Tibial artery (tissue), 4 donors: Measurements from ENCODE around the gene IFITM2.

ENCODE experiments used
- DNase-seq, 2 donors: peaks; one replicate each; pipeline ENCODE4 v3.0.0-alpha.2; 2019
- H3K27ac ChIP-seq, 2 donors: fragments of 200-600 bp; sonication (generic) in 1 of 2; 1 replicate in 1 of 2; 2 replicates in 1 of 2; pipeline ENCODE4 v1.5.1; 2018 to 2019; ENCODE audit warnings: mild to moderate bottlenecking in 1 of 2
- H3K27me3 ChIP-seq, 2 donors: fragments of 200-600 bp; sonication (generic) in 1 of 2; one replicate each; pipeline versions ENCODE4 v1.5.1 to v1.6.0; 2016 to 2019
- H3K36me3 ChIP-seq, 3 donors: fragments of 200-600 bp; sonication (generic) in 2 of 3; one replicate each; pipeline ENCODE4 v1.5.1; 2016 to 2019; ENCODE audit warnings: mild to moderate bottlenecking in 2 of 3
- H3K4me1 ChIP-seq, 4 donors: fragments of 200-600 bp; sonication (generic) in 2 of 4; 1 replicate in 3 of 4; 2 replicates in 1 of 4; pipeline ENCODE4 v1.5.1; 2016 to 2019
- H3K4me3 ChIP-seq, 2 donors: fragments of 200-600 bp; sonication (generic) in 1 of 2; 1 replicate in 1 of 2; 2 replicates in 1 of 2; pipeline ENCODE4 v1.5.1; 2018 to 2019; ENCODE audit warnings: mild to moderate bottlenecking in 2 of 2
- H3K9me3 ChIP-seq, 3 donors: fragments of 200-600 bp; sonication (generic) in 1 of 3; one replicate each; pipeline ENCODE4 v1.5.1; 2016 to 2019
- intact Hi-C: fragments of 100-400 bp; cut with DNase I; formaldehyde crosslinking; loops from one replicate; pipeline ENCODE4 v1.15.0; 2023; ENCODE audit warnings: low total_unique reads
- TF ChIP-seq, protein P1 (sequence below), 2 experiments: fragments of 200-600 bp in 1 of 2; fragments of 450-650 bp in 1 of 2; IDR thresholded peaks; one replicate each; pipeline ENCODE4 v1.5.1; 2017 to 2019; ENCODE audit warnings: antibody characterized with exemption in 2 of 2, mild to moderate bottlenecking in 1 of 2, moderate library complexity in 1 of 2

Gene IFITM2

DNA sequence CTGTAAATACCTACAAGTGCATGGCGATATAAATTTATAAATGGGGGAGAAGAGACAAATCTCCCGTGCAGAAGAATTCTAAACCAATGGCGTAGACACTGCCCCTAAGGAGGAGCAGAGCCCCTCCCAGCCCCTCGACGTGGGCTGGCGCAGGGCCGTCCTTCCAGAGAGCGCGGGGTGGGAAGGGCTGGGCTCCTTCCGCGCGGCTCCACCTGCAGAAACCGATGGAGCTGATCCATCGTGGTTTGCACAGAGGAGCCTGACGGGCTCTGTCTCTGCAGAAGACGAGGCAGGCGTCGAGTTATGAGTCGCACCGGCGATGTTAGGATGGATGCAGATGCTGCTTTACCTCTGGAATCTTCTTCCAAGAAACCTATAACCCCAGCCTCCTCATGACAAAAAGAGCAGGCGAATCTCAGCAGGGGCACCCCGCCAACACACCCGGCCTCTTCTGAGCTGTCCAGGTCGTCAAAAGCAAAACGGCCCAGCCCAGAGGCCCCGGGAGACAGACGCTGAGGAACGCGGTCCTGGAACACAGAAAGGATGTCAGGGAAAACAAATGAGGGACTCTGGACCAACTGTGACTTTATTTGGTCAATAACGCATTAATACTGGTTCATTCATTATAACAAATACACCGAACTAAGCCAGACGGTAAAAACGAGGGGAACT, 50.6 kb downstream of the IFITM2 start:
- peaks cover 0 to 24% (median 18%) of the 10 kb centered on the region in 4 donors for H3K4me1 ChIP-seq
- peaks cover 0 to 23% of the 10 kb centered on the region in 2 donors for H3K27me3 ChIP-seq
- no peak overlapping the region for H3K27ac ChIP-seq
- TF ChIP-seq, protein P1, sequence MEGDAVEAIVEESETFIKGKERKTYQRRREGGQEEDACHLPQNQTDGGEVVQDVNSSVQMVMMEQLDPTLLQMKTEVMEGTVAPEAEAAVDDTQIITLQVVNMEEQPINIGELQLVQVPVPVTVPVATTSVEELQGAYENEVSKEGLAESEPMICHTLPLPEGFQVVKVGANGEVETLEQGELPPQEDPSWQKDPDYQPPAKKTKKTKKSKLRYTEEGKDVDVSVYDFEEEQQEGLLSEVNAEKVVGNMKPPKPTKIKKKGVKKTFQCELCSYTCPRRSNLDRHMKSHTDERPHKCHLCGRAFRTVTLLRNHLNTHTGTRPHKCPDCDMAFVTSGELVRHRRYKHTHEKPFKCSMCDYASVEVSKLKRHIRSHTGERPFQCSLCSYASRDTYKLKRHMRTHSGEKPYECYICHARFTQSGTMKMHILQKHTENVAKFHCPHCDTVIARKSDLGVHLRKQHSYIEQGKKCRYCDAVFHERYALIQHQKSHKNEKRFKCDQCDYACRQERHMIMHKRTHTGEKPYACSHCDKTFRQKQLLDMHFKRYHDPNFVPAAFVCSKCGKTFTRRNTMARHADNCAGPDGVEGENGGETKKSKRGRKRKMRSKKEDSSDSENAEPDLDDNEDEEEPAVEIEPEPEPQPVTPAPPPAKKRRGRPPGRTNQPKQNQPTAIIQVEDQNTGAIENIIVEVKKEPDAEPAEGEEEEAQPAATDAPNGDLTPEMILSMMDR (IDR thresholded peaks at IDR 0.05), result no peak
- peak in 1 of 2 donors; percentile 40 for DNase-seq
- intact Hi-C loops, result loop anchor here (5.0 kb wide), 1 partner anchor 146 kb away; no protein-coding TSS in a partner anchor
- no peaks in the 10 kb centered on the region for H3K36me3 ChIP-seq
- peaks cover 0 to 8% (median 0%) of the 10 kb centered on the region in 3 donors for H3K9me3 ChIP-seq
- H3K4me3 ChIP-seq, result no peak overlapping the region
